ENCODE results near the gene TAF1D.

TAF1D gene

DNA sequence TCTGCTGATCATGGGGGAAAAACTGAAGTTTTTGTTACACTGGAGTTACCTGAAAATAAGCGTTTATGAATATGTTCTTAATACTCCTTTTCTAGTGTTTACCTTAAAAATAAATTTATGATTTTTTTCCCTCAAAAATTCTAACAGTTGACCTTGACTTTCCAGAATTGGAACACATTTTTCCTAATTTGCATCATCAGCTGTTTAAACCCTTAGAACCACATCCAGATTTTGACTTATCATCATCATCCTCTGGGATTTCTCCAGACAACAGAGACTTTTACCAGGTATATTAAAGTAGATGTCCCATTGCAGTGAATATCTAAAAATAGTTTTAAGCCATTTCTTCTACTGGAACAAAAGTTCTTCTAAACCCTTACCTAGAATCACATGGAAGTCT is 17.2 kb downstream of the TAF1D start:
- TF ChIP-seq, protein P1, sequence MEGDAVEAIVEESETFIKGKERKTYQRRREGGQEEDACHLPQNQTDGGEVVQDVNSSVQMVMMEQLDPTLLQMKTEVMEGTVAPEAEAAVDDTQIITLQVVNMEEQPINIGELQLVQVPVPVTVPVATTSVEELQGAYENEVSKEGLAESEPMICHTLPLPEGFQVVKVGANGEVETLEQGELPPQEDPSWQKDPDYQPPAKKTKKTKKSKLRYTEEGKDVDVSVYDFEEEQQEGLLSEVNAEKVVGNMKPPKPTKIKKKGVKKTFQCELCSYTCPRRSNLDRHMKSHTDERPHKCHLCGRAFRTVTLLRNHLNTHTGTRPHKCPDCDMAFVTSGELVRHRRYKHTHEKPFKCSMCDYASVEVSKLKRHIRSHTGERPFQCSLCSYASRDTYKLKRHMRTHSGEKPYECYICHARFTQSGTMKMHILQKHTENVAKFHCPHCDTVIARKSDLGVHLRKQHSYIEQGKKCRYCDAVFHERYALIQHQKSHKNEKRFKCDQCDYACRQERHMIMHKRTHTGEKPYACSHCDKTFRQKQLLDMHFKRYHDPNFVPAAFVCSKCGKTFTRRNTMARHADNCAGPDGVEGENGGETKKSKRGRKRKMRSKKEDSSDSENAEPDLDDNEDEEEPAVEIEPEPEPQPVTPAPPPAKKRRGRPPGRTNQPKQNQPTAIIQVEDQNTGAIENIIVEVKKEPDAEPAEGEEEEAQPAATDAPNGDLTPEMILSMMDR (conservative IDR thresholded peaks at IDR 0.05; ENCODE audit: control insufficient read depth, insufficient read depth, low read depth, low read length): no peak
- no peak for DNase-seq (ENCODE audit: low read depth)
- no peak overlapping the region for H3K4me3 ChIP-seq (ENCODE audit: control insufficient read depth, low read depth, low read length)

DNA sequence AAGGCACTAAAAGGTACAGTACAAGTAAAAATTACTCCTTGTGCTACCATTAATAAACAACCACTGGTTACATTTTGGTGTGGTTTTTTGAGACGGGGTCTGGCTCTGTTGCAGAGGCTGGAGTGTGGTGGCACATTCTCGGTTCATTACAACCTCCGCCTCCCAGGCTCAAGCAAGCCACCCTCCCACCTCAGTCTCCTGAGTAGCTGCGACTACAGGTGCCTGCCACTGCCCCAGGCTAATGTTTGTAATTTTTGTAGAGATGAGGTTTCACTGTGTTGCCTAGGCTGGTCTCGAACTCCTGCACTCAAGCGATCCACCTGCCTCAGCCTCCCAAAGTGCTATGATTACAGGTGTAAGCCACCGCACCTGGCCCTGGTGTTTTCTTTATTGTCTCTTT is 20.8 kb downstream of the TAF1D start:
- H3K4me3 ChIP-seq (ENCODE audit: control insufficient read depth, low read depth, low read length): no peak overlapping the region
- TF ChIP-seq, protein P1 (conservative IDR thresholded peaks at IDR 0.05; ENCODE audit: control insufficient read depth, insufficient read depth, low read depth, low read length): no peak
- DNase-seq (ENCODE audit: low read depth): no peak

DNA sequence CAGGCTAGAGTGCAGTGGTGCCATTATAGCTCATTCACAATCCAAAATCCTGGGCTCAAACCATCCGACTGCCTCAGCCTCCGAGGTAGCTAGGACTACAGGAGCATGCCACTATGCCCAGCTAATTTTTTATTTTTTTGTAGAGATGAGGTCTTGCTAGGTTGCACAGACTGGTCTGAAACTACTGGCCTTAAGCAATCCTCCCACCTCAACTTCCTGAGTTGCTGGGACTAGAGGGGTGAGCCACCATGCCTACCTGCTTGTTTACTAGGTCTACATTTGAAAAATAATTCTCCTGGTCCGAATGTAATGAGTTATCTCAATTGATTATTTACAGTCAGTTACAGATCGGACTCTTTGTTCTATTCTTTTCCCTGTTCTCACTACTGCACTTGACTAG is 22.0 kb downstream of the TAF1D start:
- H3K4me3 ChIP-seq (ENCODE audit: control insufficient read depth, low read depth, low read length): no peak overlapping the region
- DNase-seq (ENCODE audit: low read depth): no peak
- TF ChIP-seq, protein P1 (conservative IDR thresholded peaks at IDR 0.05; ENCODE audit: control insufficient read depth, insufficient read depth, low read depth, low read length): no peak

DNA sequence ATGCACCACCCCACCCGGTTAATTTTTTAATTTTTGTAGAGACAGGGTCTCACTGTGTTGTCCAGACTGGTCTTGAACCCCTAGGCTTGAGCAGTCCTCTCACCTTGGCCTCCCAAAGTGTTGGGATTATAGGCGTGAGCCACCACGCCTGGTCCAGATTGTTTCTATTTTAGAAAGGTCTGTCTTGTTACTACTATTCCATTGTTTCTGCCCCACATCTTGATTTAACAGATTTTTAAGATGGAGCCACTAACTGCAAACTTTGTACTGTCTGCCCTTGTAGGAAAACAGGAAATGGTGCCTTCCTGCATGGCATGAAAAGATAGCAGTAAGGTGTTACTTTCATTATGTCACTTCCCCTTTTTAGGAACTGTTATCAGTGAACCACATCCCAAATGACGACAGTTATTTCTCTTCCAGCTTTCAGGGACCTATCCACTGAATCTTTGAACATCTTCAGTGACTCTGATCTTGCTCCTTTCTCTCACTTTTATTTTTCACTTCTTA is 23.2 kb downstream of the TAF1D start:
- TF ChIP-seq, protein P1 (conservative IDR thresholded peaks at IDR 0.05; ENCODE audit: control insufficient read depth, insufficient read depth, low read depth, low read length): no peak
- DNase-seq (ENCODE audit: low read depth): no peak

DNA sequence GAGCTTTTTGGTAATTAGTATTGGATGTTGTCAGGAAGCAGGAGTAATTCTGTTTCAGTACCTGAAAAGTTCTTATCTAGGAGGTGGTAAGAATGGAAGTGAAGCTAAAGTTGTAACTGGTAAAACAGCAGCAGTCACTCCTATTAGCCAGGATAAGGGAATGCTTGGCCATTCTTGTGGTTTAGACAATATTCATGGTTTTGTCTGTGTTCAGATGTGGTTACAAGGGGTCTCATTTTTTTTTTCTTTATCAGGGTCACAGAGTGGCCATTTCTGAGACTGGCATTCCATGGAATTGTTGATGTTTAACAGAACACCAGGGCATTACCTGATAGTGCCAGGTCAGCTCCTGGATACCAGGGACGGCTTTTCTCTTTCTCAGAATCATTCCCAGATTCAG is 23.8 kb downstream of the TAF1D start:
- DNase-seq (ENCODE audit: low read depth): no peak
- TF ChIP-seq, protein P1 (conservative IDR thresholded peaks at IDR 0.05; ENCODE audit: control insufficient read depth, insufficient read depth, low read depth, low read length): no peak
- no peak overlapping the region for H3K4me3 ChIP-seq (ENCODE audit: control insufficient read depth, low read depth, low read length)

More for the DNA sequence above, 23.2 kb downstream of the TAF1D start:
- no peak overlapping the region for H3K4me3 ChIP-seq (ENCODE audit: control insufficient read depth, low read depth, low read length)

DNA sequence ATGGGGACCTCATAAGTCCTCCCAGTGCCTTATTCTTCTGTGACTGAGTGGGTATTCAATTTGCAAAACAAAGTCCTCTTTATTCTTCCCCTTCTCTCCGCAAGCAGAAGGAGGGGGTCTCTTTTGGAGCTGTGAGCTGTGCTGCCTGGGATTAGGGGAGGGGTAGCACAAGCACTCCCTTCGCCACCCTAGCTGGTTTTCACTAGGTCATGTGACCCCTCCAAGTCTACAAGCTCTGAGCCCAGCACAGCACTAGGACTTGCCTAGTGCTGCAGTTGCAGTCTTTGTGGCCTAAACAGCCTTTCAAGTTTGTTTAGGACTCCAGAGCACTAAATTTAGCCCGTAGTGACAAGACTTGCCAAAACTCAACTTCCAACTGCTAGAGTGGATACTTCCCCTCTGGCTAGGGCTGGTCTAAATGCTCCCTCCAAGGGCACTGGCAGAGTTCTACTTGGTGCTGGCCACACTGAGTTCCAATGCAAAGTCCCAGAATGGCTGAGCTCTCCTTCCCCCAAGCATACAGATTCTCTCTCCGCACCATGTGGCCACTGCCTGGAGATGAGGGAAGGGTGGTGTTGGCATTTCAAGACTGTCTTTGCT is 25.4 kb downstream of the TAF1D start:
- no peak overlapping the region for H3K4me3 ChIP-seq (ENCODE audit: control insufficient read depth, low read depth, low read length)
- TF ChIP-seq, protein P1 (conservative IDR thresholded peaks at IDR 0.05; ENCODE audit: control insufficient read depth, insufficient read depth, low read depth, low read length): no peak
- DNase-seq (ENCODE audit: low read depth): no peak

Data from fibroblast of mammary gland (primary cell).